GM10266 (cell line): ENCODE data around the gene SLC47A2.

ENCODE experiments used
- DNase-seq: peaks from one replicate; pipeline ENCODE4 v3.0.0; 2012; ENCODE audit errors: extremely low spot score
- CTCF ChIP-seq: IDR thresholded peaks from 2 replicates; pipeline ENCODE4 v1.5.1; 2012; ENCODE audit warnings: mild to moderate bottlenecking, low read depth; ENCODE audit not compliant: control insufficient read depth, insufficient read depth; ENCODE audit errors: missing control alignments

The SLC47A2 gene

GRCh38 chr17:19724501-19725420 is 8.4 kb upstream of the SLC47A2 start:
- TF ChIP-seq CTCF: no peak
- DNase-seq: no peak

DNA sequence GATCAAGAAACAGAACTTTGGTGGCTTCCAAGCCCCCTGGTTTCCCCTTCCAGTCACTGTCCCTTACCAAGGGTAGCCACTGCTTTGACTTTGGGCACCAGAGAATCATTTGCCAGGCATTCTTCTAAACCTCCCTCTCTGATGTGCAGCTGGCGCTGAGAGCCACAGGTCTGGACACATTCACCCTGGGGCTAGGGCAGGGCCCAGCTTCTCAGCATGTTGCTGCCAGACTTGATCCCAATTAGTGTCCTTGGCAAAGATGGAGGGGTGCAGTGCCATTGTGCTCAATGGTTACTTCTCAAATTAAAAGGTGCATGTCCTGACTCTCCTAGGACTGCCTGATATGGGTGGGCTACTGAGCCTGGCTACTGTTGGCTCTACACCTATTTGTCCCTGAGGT is 7.6 kb upstream of the SLC47A2 start:
- no peak for TF ChIP-seq CTCF
- DNase-seq: no peak

DNA sequence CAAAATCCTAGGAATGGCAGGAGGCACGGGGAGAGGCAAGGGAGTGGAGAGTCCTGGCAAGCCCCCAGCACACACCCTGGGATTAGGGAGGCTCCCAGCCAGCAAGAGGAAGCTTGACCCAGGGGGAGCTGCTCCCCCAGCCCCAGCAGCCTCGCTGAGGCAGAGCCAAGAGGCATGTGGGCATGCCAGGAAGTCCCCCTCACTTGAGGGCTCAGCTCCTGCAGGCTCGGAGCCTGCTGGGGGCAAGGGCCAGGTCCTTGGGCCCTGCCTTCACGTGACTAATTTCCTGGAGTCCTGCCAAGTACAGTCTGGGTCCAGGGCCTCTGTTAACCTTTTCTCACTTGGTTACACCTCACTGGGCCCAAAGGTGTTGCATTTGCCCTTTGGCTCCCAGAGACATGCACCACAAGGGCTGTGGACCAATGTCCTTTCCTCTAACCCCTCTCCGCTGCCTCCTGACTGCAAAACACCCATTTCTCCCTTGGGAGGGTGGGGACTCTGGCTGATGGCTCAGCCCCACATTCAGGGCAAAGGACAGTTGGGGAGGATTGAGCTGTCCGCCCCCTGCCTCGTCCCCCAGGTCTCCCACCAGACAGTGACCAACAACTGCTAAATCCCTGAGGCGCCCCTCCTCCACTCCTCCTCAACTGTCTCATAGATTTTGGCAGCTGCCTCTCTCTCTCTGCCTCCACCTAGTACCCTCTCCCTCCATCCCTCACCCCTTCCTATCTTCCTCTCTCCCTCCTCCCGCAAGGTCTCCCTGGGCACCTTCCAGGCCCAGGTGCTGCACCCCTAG is 4.4 kb upstream of the SLC47A2 start:
- no peak for DNase-seq
- no peak for TF ChIP-seq CTCF

GRCh38 chr17:19720210-19720475 is 3.8 kb upstream of the SLC47A2 start:
- no peak for TF ChIP-seq CTCF
- no peak for DNase-seq

DNA sequence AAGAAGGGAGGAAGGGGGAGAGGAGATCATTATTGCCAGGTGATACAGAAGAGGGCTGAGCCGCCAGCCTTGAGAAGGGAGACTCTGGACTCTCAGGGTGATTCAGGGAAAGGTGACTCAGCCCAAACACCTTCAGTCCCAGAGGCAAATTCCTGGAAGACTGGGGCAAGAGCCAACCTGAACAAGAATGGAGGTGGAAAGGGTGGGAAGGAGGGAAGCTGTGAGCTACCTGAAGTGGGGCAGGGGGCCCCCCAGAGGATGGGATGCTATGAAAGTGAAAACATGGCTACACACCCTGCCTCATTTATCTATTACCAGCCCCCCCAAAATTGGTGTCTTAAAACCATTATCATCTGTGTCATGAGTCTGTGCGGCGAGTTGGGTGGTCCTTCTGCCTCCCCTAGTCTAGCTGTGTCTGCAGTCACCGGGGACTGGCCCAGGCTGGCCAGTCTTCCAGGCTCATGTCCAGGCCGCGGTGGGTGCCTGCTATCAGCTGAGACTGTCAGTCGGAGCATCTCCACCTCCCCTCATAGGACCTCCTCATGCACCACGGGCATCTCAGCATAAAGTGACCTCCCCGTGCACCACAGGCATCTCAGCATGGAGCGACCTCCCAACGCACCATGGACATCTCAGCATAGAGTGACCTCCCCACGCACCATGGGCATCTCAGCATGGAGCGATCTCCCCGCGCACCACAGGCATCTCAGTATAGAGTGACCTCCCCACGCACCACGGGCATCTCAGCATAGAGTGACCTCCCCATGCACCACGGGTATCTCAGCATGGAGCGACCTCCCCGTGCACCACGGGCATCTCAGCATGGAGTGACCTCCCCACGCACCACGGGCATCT is 3.2 kb upstream of the SLC47A2 start:
- no peak for DNase-seq
- no peak for TF ChIP-seq CTCF

- DNase-seq: no peak
- no peak for TF ChIP-seq CTCF
These were observed 2.4 kb upstream of the SLC47A2 start for GRCh38 chr17:19718613-19719354.
